HEK293T (cell line): Measurements from ENCODE around the gene CLRN3.

Source experiments
- FOXK2 ChIP-seq: fragments of 450-650 bp; IDR thresholded peaks from 2 replicates; pipeline ENCODE4 v1.6.1; 2016; ENCODE audit warnings: mild to moderate bottlenecking
- LEF1 ChIP-seq: fragments of 450-650 bp; IDR thresholded peaks from 2 replicates; pipeline ENCODE4 v1.6.1; 2017; ENCODE audit warnings: mild to moderate bottlenecking, borderline replicate concordance

- TF ChIP-seq LEF1: no peak
- TF ChIP-seq FOXK2: no peak
Measured at GRCh38 chr10:127871631-127872010, 21.1 kb downstream of the CLRN3 start.
